Peyer's patch (tissue), 4 donors: ENCODE results near the gene BBS4. TPM values are rescaled to one million over a fixed set of nuclear protein-coding genes. Genes with fewer than 3 reads are reported as not detected.
"Not testable (repeated sequence)": the region's sequence is repeated elsewhere in the genome, so short reads cannot be mapped to it uniquely, and the experiment has no call there.

Experiments
- DNase-seq, 3 donors: peaks; one replicate each; pipeline ENCODE4 v3.0.0-alpha.2; 2017 to 2019
- H3K27ac ChIP-seq, 4 donors: fragments of 200-600 bp; sonication (generic); one replicate each; pipeline ENCODE4 v1.5.1; 2016 to 2019
- H3K27me3 ChIP-seq, 2 donors: fragments of 200-600 bp; sonication (generic); one replicate each; pipeline ENCODE4 v1.5.1; 2019
- H3K36me3 ChIP-seq, 3 donors: fragments of 200-600 bp; sonication (generic); one replicate each; pipeline ENCODE4 v1.5.1; 2016 to 2019
- H3K4me1 ChIP-seq, 4 donors: fragments of 200-600 bp; sonication (generic); one replicate each; pipeline ENCODE4 v1.5.1; 2016 to 2019
- H3K4me3 ChIP-seq, 4 donors: fragments of 200-600 bp; sonication (generic); 1 replicate in 3 of 4; 2 replicates in 1 of 4; pipeline ENCODE4 v1.5.1; 2016 to 2019; ENCODE audit warnings: mild to moderate bottlenecking in 1 of 4
- H3K9me3 ChIP-seq, 4 donors: fragments of 200-600 bp; sonication (generic); one replicate each; pipeline ENCODE4 v1.5.1; 2016 to 2019; ENCODE audit warnings: mild to moderate bottlenecking in 1 of 4
- POLR2A ChIP-seq, 2 donors: fragments of 450-650 bp; IDR thresholded peaks; one replicate each; pipeline ENCODE4 v1.5.1; 2017; ENCODE audit warnings: antibody characterized with exemption in 2 of 2, mild to moderate bottlenecking in 2 of 2, moderate library complexity in 2 of 2
- total RNA-seq, 4 donors: library from RNA; depleted of rRNA; stranded (reverse); fragments of >200 nt; gene quantifications; one replicate each; pipeline ENCODE4 v1.1.0, GENCODE V29; 2016
- TF ChIP-seq, protein P1 (sequence below), 6 experiments: fragments of 450-650 bp in 4 of 6; fragments of 200-600 bp in 2 of 6; sonication (generic) in 1 of 6; IDR thresholded peaks; one replicate each; pipeline ENCODE4 v1.5.1; 2017 to 2019; ENCODE audit warnings: antibody characterized with exemption in 6 of 6, mild to moderate bottlenecking in 3 of 6, moderate library complexity in 1 of 6

Gene BBS4
- total RNA-seq, 4 donors from 2014 or later = 13.8 to 37.3 (median 24.7) TPM

- no peak overlapping the region for H3K27ac ChIP-seq
- no peak for TF ChIP-seq POLR2A (IDR thresholded peaks at IDR 0.05)
- TF ChIP-seq, protein P1, sequence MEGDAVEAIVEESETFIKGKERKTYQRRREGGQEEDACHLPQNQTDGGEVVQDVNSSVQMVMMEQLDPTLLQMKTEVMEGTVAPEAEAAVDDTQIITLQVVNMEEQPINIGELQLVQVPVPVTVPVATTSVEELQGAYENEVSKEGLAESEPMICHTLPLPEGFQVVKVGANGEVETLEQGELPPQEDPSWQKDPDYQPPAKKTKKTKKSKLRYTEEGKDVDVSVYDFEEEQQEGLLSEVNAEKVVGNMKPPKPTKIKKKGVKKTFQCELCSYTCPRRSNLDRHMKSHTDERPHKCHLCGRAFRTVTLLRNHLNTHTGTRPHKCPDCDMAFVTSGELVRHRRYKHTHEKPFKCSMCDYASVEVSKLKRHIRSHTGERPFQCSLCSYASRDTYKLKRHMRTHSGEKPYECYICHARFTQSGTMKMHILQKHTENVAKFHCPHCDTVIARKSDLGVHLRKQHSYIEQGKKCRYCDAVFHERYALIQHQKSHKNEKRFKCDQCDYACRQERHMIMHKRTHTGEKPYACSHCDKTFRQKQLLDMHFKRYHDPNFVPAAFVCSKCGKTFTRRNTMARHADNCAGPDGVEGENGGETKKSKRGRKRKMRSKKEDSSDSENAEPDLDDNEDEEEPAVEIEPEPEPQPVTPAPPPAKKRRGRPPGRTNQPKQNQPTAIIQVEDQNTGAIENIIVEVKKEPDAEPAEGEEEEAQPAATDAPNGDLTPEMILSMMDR (IDR thresholded peaks at IDR 0.05) = no peak
- H3K4me3 ChIP-seq = no peak overlapping the region
These were observed 20.3 kb downstream of the BBS4 start for GRCh38 chr15:72706266-72706665.

DNA sequence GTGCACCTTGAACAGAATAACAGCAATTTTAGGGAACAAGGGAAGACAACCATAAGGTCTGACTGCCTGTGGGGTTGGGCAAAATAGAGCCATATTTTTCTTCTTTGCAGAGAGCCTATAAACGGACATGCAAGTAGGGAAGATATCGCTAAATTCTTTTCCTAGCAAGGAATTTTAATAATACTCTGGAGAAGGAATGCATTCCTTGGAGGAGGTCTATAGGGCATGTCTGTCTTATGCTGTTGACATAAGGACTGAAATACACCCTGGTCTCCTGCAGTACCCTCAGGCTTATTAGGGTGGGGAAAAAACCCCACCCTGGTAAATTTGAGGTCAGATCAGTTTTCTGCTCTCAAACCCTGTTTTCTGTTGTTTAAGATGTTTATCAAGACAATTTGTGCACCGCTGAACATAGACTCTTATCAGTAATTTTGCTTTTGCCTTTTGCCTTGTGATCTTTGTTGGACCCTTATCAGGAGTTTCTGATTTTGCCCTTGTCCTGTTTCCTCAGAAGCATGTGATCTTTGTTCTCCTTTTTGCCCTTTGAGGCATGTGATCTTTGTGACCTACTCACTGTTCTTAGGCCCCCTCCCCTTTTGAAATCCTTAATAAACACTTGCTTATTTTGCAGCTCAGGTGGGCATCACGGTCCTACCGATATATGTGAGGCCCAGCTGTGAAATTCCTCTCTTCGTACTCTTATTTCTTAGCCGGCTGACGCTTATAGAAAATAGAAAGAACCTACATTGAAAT, 22.7 kb downstream of the BBS4 start:
- H3K4me1 ChIP-seq, H3K4me3 ChIP-seq, H3K27me3 ChIP-seq, H3K9me3 ChIP-seq, DNase-seq, H3K27ac ChIP-seq: not testable (repeated sequence)
- peaks cover 0 to 15% (median 0%) of the 10 kb centered on the region in 3 donors for H3K36me3 ChIP-seq

More at GRCh38 chr15:72706266-72706665, 20.3 kb downstream of the BBS4 start:
- peaks cover 0 to 3% (median 0%) of the 10 kb centered on the region in 4 donors for H3K4me1 ChIP-seq
- no peaks in the 10 kb centered on the region for H3K36me3 ChIP-seq
- no peaks in the 10 kb centered on the region for H3K27me3 ChIP-seq
- DNase-seq = no peak
- H3K9me3 ChIP-seq = no peaks in the 10 kb centered on the region

DNA sequence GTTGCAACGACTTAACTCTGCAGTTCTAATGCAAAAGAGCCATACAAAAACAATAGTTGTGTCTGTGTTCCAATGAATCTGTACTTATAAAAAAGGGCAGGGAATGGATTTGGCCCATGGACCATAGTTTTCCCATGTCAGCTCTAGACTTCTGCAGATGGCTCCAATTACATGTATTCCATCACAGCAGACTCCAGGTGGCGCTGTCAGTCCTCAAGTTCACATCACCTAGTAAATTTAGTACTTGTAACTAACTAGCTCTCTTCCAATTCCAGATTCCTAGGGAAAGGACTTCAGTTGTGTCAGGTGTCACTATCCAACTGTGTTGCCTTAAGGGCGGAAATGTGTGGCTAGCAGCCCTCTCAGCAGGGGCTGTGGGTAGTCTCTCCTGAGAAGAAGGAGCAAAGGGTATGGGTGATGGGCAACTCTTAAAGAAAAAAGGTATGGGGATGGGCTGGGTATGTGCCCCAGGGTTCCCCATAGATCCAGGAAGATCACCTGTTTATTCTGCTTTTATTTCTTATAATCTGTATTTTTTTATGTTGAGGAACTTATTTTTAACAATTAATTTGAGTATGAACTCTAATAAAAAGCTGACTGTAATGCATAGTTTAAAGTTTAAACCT, 36.2 kb downstream of the BBS4 start:
- TF ChIP-seq, protein P1 (IDR thresholded peaks at IDR 0.05) = peak; percentile 48 to 77 (median 73)
- no peak for TF ChIP-seq POLR2A (IDR thresholded peaks at IDR 0.05)
- no peak overlapping the region for H3K27ac ChIP-seq
- no peak overlapping the region for H3K4me3 ChIP-seq
- no peaks in the 10 kb centered on the region for H3K27me3 ChIP-seq
- peaks cover 0 to 26% (median 0%) of the 10 kb centered on the region in 3 donors for H3K36me3 ChIP-seq
- no peaks in the 10 kb centered on the region for H3K9me3 ChIP-seq
- peak; percentile 67 to 90 (median 75) for DNase-seq
- H3K4me1 ChIP-seq = no peaks in the 10 kb centered on the region

DNA sequence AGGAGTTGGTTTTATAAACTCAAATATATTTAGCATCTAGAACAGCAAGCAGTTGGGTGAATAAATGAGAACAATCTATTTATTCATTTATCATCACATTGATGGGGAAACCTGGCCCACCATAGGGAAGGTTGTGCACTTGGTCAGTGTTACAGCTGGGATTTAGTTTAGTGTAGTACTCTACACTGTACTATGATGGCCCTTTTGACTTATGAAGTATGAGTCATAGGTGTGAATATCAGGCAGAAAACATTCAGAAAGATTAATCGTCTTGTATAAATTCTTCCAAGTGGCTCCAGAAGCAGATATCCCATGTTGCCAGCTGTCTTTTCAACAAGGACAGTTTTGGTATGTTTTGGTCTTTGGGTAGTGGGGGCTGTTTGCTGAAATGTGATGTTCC, 38.0 kb downstream of the BBS4 start:
- no peaks in the 10 kb centered on the region for H3K4me1 ChIP-seq
- no peak for DNase-seq
- no peaks in the 10 kb centered on the region for H3K9me3 ChIP-seq
- H3K36me3 ChIP-seq = peaks cover 0 to 9% (median 0%) of the 10 kb centered on the region in 3 donors
- no peak overlapping the region for H3K4me3 ChIP-seq
- TF ChIP-seq, protein P1 (IDR thresholded peaks at IDR 0.05) = no peak
- TF ChIP-seq POLR2A (IDR thresholded peaks at IDR 0.05) = no peak
- H3K27ac ChIP-seq = no peak overlapping the region
- H3K27me3 ChIP-seq = no peaks in the 10 kb centered on the region

- H3K27me3 ChIP-seq = no peaks in the 10 kb centered on the region
- no peak for DNase-seq
- no peaks in the 10 kb centered on the region for H3K4me1 ChIP-seq
- H3K9me3 ChIP-seq = no peaks in the 10 kb centered on the region
- H3K36me3 ChIP-seq = peaks cover 0 to 15% (median 0%) of the 10 kb centered on the region in 3 donors
- H3K27ac ChIP-seq = no peak overlapping the region
- TF ChIP-seq, protein P1 (IDR thresholded peaks at IDR 0.05) = no peak
- no peak for TF ChIP-seq POLR2A (IDR thresholded peaks at IDR 0.05)
- H3K4me3 ChIP-seq = no peak overlapping the region
These were observed 39.4 kb downstream of the BBS4 start for GRCh38 chr15:72725446-72725845.

GRCh38 chr15:72725851-72726250, 39.8 kb downstream of the BBS4 start:
- not testable (repeated sequence) for H3K27me3 ChIP-seq, H3K27ac ChIP-seq, H3K9me3 ChIP-seq, DNase-seq, H3K4me1 ChIP-seq, H3K4me3 ChIP-seq
- H3K36me3 ChIP-seq = peaks cover 0 to 15% (median 0%) of the 10 kb centered on the region in 3 donors
